ENCODE measurements around the gene NUP62.

- TF ChIP-seq CTCF (IDR thresholded peaks at IDR 0.05) = no peak
- TF ChIP-seq POLR2A (IDR thresholded peaks at IDR 0.05) = no peak
Measured at GRCh38 chr19:49873129-49873521, 56.2 kb downstream of the NUP62 start.

All from right lobe of liver (tissue), 4 donors.